HEK293T (cell line): ENCODE results near the gene TOP3B.
"Not testable (repeated sequence)": the region's sequence is repeated elsewhere in the genome, so short reads cannot be mapped to it uniquely, and the experiment has no call there.

Source experiments
- CTCF ChIA-PET: fragments of 350-600 bp; formaldehyde crosslinking; extraction: SDS; loops from one replicate; lab custom pipeline; 2021; ENCODE audit warnings: antibody characterized with exemption, inconsistent platforms; lab: Yijun Ruan, JAX
- POLR2A ChIA-PET: fragments of 350-600 bp; formaldehyde crosslinking; extraction: SDS; loops from one replicate; lab custom pipeline; 2020; ENCODE audit warnings: antibody characterized with exemption, inconsistent platforms; lab: Yijun Ruan, JAX
- DNase-seq: peaks from one replicate; pipeline ENCODE4 v3.0.0; 2012; ENCODE audit warnings: mixed read lengths; ENCODE audit errors: extremely low spot score
- ARNT ChIP-seq: fragments of 450-650 bp; IDR thresholded peaks from 2 replicates; pipeline ENCODE4 v1.6.1; 2017; ENCODE audit warnings: mild to moderate bottlenecking
- BHLHE40 ChIP-seq: fragments of 450-650 bp; IDR thresholded peaks from 2 replicates; pipeline ENCODE4 v1.6.1; 2016; ENCODE audit warnings: mild to moderate bottlenecking, moderate library complexity, borderline replicate concordance
- CTBP1 ChIP-seq: fragments of 450-650 bp; IDR thresholded peaks from 2 replicates; pipeline ENCODE4 v1.6.1; 2016; ENCODE audit warnings: borderline replicate concordance
- ELF4 ChIP-seq: fragments of 450-650 bp; IDR thresholded peaks from 2 replicates; pipeline ENCODE4 v1.6.1; 2017; ENCODE audit warnings: antibody characterized with exemption
- FOXA1 ChIP-seq: fragments of 450-650 bp; IDR thresholded peaks from 2 replicates; pipeline ENCODE4 v1.6.1; 2016; ENCODE audit warnings: mild to moderate bottlenecking
- FOXK2 ChIP-seq: fragments of 450-650 bp; IDR thresholded peaks from 2 replicates; pipeline ENCODE4 v1.6.1; 2016; ENCODE audit warnings: mild to moderate bottlenecking
- FOXM1 ChIP-seq: fragments of 450-650 bp; IDR thresholded peaks from 2 replicates; pipeline ENCODE4 v1.6.1; 2017; ENCODE audit warnings: mild to moderate bottlenecking, borderline replicate concordance
- HDGF ChIP-seq: fragments of 450-650 bp; IDR thresholded peaks from 2 replicates; pipeline ENCODE4 v1.6.1; 2017; ENCODE audit warnings: antibody characterized with exemption, borderline replicate concordance
- L3MBTL2 ChIP-seq: fragments of 450-650 bp; conservative IDR thresholded peaks from 2 replicates; pipeline ENCODE4 v1.6.1; 2016; ENCODE audit warnings: mild to moderate bottlenecking
- LEF1 ChIP-seq: fragments of 450-650 bp; IDR thresholded peaks from 2 replicates; pipeline ENCODE4 v1.6.1; 2017; ENCODE audit warnings: mild to moderate bottlenecking, borderline replicate concordance
- NFRKB ChIP-seq: fragments of 450-650 bp; IDR thresholded peaks from 2 replicates; pipeline ENCODE4 v1.6.1; 2016; ENCODE audit warnings: mild to moderate bottlenecking, moderate library complexity
- SP1 ChIP-seq: fragments of 450-650 bp; IDR thresholded peaks from 2 replicates; pipeline ENCODE4 v1.6.1; 2017
- SUZ12 ChIP-seq: fragments of 450-650 bp; IDR thresholded peaks from 2 replicates; pipeline ENCODE4 v1.6.1; 2016; ENCODE audit warnings: mild to moderate bottlenecking
- TARDBP ChIP-seq: fragments of 450-650 bp; IDR thresholded peaks from 2 replicates; pipeline ENCODE4 v1.6.1; 2016
- ZNF384 ChIP-seq: fragments of 450-650 bp; IDR thresholded peaks from 2 replicates; pipeline ENCODE4 v1.6.1; 2016
- TF ChIP-seq, protein P1 (sequence below): fragments of 450-650 bp; IDR thresholded peaks from 2 replicates; pipeline ENCODE4 v1.6.1; 2016

Gene TOP3B

DNA sequence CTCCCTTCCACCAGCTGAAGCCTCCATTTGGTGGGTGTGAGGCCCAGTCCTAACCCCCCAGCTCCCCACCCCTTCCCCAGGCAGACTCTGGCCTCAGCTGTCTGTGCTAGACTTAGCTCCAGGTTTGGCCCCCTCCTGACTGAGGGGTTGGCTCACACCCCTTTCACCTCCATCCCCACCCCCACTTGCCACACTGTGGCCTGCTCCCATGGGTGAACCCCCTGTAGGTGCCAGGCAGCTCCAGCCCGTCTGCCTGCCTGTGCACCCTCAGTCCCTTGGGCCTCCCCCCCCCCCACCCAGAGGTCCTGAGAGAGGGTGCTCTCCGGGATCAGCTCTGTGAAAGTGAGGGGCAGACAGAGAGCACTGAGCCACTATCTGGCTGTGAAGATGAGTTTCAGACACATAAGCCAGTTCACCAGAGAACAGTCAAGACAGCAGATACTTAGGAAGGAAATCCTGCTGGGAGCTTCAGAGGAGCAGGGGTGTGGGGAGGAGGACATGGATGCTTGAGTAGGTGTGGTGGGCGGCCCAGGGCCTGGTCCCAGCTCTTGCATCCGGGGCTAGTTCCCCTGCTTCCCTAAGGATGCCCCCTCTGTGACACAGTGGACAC, 66.2 kb downstream of the TOP3B start:
- POLR2A ChIA-PET = interaction anchor here (0.9 kb wide), 1 partner anchor 11 kb away, joined by 3 read pairs; no protein-coding TSS in a partner anchor
- CTCF ChIA-PET = interaction anchor here (1.1 kb wide), 1 partner anchor 36 kb away, joined by 3 read pairs; the partner anchor contains the start of gene PPM1F

DNA sequence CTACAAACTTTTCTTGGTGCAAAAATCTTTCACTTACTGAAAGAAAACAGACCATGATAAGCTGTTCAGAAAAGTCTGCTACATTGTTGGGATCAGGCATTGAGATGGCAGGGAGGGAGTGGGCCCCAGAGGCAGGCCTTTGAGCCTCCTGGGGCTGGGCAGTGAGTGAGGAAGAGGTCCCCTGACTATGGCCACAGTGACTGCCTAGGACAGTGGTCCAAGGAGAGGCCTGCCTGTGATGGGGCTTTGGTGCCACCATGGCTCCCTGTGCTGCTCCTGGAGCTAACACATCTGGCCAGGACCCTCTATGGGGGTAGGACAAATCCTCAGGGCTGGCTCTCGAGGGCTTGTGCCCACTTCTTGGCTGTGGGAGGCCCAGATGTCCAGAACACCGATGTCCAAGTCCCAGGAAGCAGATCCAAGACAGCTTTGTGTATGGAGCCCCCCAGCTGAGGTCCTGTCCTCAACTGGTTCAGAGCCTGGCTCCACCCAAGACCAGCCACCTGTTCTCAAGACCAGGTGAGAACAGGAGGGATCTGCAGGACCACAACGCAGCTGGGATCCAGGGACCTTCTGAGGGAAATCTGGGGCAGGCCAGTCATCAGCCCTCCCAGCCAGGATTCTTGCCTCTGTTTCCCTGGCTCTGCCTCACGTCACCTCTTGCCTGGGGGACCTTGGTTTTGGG, 66.8 kb downstream of the TOP3B start:
- no peak for DNase-seq
- POLR2A ChIA-PET = no interaction called here
- TF ChIP-seq CTBP1 = no peak
- TF ChIP-seq FOXK2 = no peak
- TF ChIP-seq HDGF = no peak
- TF ChIP-seq SP1 = no peak
- TF ChIP-seq, protein P1, sequence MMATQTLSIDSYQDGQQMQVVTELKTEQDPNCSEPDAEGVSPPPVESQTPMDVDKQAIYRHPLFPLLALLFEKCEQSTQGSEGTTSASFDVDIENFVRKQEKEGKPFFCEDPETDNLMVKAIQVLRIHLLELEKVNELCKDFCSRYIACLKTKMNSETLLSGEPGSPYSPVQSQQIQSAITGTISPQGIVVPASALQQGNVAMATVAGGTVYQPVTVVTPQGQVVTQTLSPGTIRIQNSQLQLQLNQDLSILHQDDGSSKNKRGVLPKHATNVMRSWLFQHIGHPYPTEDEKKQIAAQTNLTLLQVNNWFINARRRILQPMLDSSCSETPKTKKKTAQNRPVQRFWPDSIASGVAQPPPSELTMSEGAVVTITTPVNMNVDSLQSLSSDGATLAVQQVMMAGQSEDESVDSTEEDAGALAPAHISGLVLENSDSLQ = no peak
- no peak for TF ChIP-seq ZNF384
- TF ChIP-seq ARNT = no peak
- TF ChIP-seq SUZ12 = no peak
- TF ChIP-seq NFRKB = no peak
- TF ChIP-seq LEF1 = no peak
- no peak for TF ChIP-seq FOXM1
- no peak for TF ChIP-seq TARDBP
- TF ChIP-seq BHLHE40 = no peak
- no peak for TF ChIP-seq FOXA1
- CTCF ChIA-PET = interaction anchor here (1.1 kb wide), 1 partner anchor 36 kb away, joined by 3 read pairs; the partner anchor contains the start of gene PPM1F

More for the DNA sequence above, 66.2 kb downstream of the TOP3B start:
- TF ChIP-seq FOXA1 (no peak), NFRKB (no peak), L3MBTL2 (no peak), ZNF384 (no peak), SP1 (no peak), FOXK2 (no peak), CTBP1 (no peak), ELF4 (no peak), FOXM1 (no peak), HDGF (no peak), LEF1 (no peak)
- TF ChIP-seq, protein P1 = no peak
- no peak for DNase-seq

DNA sequence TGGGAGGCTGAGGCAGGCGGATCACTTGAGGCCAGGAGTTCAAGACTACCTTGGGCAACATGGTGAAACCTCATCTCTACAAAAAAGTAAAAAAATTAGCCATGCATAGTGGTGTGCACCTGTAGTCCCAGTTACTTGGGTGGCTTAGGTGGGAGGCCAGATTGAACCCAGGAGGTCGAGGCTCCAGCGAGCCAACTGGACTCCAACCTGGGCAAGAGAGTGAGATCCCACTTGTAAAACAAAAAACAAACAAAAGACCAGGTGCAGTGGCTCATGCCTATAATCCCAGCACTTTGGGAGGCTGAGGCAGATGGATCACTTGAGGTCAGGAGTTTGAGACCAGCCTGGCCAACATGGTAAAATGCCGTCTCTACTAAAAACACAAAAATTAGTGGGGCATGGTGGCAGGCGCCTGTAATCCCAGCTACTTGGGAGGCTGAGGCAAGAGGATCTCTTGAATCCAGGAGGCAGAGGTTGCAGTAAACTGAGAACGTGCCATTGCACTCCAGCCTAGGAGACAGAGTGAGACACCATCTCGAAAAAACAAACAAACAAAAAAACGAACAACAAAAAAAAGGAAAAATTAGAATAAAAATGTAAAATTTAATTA, 68.4 kb downstream of the TOP3B start:
- CTCF ChIA-PET, DNase-seq, POLR2A ChIA-PET: not testable (repeated sequence)

DNA sequence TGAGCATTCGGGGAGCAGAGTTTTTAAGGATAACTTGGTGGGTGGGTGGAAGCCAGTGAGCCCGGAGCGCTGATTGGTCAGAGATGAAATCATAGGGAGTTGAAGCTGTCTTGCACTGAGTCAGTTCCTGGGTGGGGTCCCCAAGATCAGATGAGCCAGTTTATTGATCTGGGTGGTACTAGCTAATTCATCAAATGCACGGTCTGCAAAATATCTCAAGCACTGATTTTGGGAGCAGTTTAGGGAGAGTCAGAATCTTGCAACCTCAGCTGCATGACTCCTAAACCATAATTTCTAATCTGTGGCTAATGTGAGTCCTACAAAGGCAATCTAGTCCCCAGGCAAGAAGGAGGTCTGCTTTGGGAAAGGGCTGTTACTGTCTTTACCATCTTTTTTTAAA, 72.2 kb downstream of the TOP3B start:
- CTCF ChIA-PET, DNase-seq: not testable (repeated sequence)
- POLR2A ChIA-PET = interaction anchor here (1.0 kb wide), 1 partner anchor 244 kb away, joined by 3 read pairs; the partner anchor contains the start of gene PPIL2

DNA sequence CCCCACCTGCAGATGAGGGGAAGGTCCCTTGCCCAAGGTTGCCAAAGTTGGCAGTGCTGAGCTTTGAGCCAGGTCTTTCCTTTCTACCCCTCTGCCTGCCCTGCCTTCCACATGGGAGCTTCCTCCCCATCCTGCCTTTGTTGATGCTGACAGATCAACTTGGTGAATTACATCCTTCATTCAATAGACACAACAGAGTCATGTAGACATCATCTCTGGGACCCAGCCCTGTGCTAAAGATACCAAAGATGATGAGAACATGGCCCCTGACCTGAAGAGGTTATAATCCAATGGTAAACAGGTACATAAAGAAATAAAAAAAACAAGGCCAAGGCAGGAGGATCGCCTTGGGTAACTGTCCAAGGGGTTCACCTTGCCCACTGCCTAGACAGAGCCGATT, 72.7 kb downstream of the TOP3B start:
- DNase-seq = no peak
- POLR2A ChIA-PET = interaction anchor here (1.0 kb wide), 1 partner anchor 244 kb away, joined by 3 read pairs; the partner anchor contains the start of gene PPIL2
- no peak for TF ChIP-seq LEF1
- TF ChIP-seq, protein P1 = no peak
- TF ChIP-seq ELF4 = no peak
- no peak for TF ChIP-seq NFRKB
- no peak for TF ChIP-seq FOXM1
- TF ChIP-seq CTBP1 = no peak
- no peak for TF ChIP-seq ARNT
- no peak for TF ChIP-seq TARDBP
- no peak for TF ChIP-seq L3MBTL2
- no peak for TF ChIP-seq FOXK2
- no peak for TF ChIP-seq ZNF384
- TF ChIP-seq HDGF = no peak
- no peak for TF ChIP-seq FOXA1
- CTCF ChIA-PET = no interaction called here
